GM21737 (cell line): Measurements from ENCODE around the gene SERPIND1.
"Not testable (repeated sequence)": the region's sequence is repeated elsewhere in the genome, so short reads cannot be mapped to it uniquely, and the experiment has no call there.

Experiments
- ATAC-seq: cut with Tn5 transposase; IDR thresholded peaks from one replicate; pipeline ENCODE4 v1.9.1; 2021; ENCODE audit warnings: mild to moderate bottlenecking, moderate library complexity; ENCODE audit not compliant: unreplicated experiment

SERPIND1 gene

DNA sequence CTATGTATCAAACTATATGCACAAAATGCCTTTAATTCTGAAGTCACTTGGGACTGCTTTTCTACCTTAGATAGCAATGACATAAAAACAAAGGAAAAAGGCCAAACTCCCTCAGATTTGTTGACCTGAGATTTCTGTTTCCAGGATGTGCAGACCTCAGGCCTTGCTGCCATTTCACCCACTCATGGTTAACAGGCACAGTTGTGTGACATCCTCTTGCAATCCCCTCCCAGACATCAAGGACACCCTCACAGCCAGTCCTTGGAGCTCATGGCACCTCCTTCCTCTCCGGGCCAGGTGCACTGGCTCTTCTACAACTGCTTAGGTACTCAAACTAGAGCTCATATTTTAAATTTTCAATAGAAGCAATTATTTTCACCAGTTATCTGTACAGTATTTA is 37.3 kb downstream of the SERPIND1 start:
- ATAC-seq: no peak

DNA sequence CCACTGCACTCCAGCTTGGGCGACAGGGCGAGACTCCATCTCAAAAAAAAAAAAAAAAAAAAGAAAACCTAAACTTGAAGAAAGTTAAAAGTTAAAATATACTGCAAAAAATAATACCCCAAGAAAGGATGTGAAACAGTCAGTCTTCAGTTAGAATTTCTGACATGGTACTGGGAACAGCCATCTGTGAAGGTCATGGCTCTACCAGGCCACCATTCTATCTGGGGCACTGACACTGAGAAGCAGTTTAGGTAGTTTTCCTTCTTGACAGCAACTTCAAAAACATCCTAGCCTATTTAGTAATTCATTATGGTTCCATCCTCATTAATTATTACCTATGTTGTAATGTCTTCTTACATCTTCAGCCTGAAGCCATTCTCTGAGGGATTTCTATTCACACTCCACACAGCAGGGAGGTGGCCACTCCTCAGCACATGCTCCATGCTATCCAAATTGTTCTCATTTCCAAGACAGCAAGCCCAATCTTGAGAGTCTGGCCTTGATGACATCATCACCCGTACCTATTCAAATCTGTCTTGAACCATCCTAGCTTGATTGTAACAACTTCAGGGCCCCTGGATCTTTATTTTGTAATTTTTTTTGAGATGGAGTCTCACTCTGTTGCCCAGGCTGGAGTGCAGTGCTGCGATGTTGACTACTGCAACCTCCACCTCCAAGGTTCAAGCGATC is 38.2 kb downstream of the SERPIND1 start:
- ATAC-seq: no peak

DNA sequence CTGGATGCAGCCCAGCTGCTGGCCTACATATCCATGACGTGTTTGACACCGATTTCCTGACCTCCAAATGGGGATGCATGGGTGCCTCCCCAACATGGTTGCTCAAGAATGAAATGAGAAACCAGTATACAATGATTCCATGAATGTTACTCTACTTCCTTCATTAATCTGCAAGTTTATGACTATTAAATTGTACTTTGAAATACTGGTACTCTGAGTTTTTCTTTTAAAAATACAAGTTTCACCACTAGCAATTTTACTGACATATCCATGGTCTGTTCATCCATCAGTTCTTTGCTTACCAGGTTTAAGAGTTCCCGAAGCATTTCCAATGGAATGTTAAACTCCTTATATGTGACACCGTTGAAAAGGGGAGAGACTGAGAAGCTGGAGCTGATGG is 39.1 kb downstream of the SERPIND1 start:
- ATAC-seq: no peak

DNA sequence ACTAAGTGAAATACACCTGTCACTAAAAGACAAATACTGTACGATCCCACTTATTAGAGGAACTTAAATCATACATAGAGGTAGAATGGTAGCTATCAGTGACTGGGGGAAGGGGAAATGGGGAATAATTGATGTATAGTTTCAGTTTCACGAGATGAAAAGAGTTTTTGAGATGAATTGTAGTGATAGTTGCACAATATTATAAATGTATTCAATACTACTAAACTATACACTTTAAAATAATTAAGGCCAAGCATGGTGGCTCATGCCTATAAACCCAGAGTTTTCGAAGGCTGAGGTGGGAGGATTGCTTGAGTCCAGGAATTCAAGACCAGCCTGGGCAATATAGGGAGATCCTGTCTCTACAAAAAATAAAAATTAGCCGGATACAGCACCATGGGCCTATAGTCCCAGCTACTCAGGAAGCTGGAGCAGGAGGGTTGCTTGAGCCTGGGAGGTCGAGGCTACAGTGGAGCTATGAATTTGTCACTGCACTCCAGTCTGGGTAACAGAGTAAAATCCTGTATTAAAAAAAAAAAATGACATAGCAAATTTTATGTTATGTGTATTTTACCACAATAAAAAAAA is 40.4 kb downstream of the SERPIND1 start:
- no peak for ATAC-seq

DNA sequence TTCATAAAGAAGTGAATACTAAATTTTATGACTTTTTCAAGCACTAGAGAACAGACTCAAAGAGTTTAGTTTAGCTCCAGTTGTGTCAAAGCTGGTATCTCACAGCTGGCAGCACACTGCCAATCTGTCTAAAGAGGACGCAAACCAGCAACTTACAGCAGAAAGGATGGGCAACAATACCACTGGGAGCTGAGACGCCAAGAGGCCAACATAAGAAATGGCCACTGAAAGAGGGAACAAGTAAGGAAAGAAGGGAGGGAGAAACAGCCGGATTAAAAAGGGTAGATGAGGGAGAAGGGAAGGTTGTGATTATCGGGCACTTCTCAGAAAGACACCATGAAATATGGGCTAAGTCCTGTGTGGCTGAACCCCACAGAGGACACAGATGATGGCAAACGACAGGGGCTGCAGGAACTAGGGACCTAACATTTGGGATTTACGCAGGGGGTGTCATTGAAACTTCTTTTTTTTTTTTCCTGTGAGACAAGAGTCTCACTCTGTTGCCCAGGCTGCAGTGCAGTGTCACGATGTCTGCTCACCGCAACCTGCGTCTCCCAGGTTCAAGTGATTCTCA is 41.7 kb downstream of the SERPIND1 start:
- ATAC-seq: no peak

DNA sequence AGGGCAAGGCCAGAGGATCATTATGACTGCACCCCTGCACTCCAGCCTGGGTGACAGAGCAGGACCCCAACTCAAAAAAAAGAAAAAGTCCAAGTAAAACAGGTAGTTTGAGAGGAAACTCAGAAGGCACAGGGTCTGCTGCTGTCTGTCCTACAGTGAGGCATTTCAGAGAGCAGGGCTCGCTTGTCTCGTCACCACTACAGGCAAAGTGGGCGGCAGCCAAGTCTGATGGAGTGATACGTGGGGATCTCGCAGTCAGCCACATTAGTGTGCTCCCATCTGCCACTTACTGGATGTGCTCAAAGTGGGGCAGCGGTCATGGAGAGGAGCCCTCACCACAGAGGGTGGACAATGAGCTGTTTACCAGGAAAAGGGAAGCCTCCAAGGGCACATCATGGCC is 42.6 kb downstream of the SERPIND1 start:
- no peak for ATAC-seq

DNA sequence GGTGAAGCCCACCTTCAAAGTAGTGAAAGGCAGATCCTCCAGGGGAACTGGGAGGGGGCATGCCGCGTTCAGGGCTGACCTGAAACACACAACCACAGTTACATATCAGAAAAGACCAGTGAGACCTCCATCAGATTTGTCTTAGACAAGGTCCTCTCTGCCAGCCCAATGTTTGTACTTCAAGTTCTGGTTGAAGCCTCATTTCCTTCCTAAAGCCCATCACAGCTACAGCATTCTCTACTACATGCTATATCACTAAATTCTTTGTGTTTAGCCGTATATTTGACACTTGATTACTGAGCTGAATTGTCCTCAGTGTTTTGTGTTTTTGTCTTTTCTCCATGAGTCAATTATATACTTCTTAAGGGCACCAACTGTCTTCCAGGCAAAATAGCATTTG is 44.6 kb downstream of the SERPIND1 start:
- ATAC-seq: no peak

DNA sequence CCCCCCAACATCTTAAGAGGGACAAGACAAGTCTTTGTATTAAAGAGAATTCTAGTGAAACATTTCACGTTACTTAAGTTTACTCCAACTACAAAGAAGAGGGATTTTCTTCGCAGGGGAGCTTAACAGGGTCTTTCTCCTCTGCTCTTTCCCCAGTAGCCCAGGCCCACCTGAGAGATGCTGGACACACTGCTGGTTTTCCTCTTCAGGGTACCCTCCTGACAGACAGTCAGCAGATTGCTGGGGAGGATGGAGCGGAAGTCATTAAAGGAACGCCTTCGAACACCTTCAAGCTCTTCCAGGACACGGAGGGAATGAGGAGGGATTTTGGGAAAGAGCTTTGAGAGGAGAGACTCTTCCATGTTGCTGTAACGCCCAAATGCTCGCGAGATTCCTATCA is 45.6 kb downstream of the SERPIND1 start:
- ATAC-seq: no peak

DNA sequence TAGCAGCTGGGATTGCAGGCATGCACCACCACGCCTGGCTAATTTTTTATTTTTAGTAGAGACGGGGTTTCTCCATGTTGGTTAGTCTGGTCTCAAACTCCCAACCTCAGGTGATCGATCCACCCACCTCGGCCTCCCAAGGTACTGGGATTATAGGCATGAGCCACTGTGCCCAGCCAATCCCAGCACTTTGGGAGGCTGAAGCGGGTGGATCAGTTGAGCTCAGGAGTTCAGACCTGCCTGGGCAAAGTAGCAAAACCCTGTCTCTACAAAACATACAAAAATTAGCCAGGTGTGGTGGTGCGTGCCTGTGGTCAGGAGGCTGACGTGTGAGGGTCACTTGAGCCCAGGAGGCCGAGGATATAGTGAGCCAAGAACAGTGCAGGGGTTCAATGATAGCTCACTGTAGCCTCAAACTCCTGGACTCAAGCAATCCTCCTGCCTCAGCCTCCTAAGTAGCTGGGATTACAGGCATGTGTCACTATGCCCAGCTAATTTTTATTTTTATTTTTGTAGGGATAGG is 47.9 kb downstream of the SERPIND1 start:
- ATAC-seq: not testable (repeated sequence)

DNA sequence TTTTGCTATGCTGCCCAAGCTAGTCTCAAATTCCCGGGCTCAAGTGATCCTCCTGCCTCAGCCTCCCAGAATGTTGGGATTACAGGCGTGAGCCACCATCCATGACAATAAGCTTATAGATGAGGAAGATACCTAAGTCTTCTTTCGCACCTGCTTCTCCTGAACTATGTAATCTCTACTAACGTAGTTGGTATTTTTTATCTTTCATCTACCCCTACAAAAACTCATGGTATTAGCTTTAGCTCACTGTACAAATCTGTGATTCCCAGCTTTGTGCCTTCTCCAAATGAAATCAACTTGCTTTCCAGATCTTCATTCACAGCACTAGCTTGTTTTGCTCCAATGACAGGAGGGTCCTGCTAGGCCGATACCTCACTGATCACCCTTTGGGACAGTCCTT is 48.3 kb downstream of the SERPIND1 start:
- ATAC-seq: no peak

DNA sequence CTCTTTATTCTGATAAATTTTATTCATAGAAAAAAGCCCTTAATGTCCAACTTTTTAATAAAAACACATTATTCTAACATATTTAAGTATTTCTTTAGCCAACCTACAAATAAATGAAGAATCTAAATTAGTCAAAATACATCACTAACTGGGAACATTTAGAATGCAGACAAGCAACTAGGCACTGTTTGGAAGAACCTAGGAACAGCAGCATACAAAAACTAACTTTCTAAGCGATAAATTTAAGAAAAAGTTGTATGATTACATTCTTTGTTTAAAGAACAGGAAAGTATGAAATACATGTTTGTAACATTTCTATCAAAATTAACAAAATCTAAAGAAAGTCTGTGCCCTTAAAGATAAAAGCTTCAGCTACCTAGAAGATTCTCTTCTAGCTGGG is 49.4 kb downstream of the SERPIND1 start:
- ATAC-seq: no peak

DNA sequence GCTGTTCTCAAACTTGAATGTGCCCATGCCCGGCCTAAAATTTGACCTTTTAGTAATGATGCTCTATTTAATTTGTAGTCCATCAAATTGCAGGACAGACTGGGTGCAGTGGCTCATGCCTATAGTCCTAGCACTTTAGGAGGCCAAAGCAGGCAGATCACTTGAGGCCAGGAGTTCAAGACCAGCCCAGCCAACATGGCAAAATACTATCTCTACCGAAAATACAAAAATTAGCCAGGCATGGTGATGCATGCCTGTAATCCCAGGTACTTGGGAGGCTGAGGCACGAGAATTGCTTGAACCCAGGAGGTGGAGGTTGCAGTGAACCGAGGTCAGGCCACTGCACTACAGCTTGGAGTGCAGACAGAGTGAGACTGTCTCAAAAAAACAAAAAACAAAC is 51.3 kb downstream of the SERPIND1 start:
- not testable (repeated sequence) for ATAC-seq

DNA sequence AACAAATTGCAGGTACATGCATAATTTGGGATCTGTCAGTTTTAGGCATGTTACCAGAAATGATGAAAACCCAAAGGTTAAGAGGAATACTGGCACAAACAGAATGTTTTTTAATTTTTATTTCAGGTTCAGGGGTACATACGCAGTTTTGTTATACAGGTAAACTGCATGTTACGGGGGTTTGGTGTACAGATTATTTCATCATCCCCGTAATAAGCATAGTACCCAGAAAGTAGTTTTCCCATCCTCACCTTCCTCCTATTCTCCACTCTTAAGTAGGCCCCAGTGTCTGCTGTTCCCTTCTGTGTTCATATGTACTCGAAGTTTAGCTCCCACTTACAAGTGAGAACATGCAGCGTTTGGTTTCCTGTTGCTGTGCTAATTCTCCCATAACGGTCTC is 51.7 kb downstream of the SERPIND1 start:
- ATAC-seq: no peak

DNA sequence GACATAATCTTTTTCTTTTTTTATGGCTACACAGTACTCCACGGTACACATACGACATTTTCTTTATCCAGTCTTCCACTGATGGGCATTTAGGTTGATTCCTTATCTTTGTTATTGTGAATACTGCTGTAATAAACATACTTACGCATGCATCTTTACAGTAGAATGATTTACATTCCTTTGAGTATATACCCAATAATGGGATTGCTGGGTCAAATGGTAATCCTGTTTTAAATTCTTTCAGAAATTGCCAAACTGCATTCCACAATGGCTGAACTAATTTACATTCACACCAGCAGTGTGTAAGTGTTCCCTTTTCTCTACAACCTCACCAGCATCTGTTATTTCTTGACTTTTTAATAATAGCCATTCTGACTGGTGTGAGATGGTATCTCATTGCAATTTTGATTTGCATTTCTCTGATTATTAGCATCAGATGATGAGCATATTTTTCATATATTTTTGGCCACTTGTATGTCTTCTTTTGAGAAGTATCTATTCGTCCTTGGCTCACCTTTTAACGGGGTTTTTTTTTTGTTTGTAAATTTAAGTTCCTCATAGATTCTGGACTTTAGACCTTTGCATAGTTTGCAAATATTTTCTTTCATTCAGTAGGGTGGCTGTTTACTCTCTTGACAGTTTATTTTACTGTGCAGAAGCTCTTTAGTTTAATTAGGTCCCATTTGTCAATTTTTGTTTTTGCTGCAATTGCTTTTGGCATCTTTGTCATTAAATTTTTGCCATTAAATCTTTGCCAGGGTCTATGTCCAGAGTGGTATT is 52.6 kb downstream of the SERPIND1 start:
- ATAC-seq: not testable (repeated sequence)

DNA sequence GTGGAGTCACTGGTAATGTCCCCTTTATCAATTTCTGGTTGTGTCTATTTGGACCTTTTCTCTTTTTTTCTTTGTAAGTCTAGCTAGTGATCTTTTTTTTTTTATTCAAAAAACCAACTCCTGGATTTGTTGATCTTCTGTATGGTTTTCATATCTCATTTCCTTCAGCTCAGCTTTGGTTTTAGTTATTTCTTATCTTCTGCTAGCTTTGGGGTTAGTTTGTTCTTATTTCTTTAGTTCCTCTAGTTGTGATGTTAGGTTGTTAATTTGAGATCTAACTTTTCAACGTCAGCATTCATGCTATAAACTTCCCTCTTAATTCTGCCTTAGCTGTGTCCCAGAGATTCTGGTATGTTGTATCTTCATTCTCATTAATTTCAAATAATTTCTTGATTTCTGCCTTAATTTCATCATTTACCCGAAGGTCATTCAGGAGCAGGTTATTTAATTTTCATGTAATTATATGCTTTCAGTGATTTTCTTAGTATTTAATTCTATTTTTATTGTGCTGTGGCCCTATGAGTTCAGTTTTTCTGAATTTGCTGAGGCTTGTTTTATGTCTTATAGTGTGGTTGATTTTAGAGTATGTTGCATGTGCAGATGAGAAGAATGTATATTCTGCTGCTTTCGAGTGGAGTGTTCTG is 55.7 kb downstream of the SERPIND1 start:
- no peak for ATAC-seq

DNA sequence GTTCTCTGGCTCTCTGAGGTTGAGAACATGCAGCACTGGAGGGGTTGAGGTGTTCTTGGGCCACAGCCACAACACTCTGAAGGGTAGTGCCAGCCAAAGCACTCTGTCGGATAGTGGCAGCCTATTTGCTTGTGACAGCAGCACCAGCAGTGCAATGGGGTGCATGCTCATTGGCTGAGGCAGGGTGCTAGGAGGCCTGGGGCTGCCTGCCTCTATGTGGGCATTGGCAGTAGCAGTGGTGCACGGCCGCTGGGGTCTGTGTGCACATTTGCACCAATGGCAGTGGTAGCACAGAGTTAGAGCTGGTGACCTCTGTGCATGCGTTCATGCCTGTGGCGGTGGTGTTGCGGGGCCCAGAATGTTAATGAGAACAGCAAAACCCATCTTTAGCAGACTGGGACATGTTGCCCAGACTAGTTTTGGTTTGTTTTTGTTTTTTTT is 59.3 kb downstream of the SERPIND1 start:
- ATAC-seq: no peak

DNA sequence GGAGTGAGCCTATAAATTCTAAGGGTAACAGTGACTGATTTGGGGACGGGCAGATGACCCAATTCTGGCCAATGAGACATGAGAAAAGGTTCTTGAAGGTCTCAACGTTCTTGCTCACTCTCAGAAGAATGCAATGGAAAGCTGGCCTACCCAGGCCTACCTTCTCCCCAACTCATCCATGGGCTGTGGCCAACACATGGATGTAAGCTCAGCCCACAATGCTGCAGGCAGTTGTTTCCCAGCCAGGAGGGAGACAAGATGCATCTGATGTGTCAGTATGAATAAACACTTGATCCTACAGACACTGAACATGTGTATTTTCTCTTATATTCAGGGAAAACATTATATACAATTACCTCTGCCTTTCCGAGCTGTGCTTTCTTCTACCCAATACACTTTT is 60.3 kb downstream of the SERPIND1 start:
- no peak for ATAC-seq

DNA sequence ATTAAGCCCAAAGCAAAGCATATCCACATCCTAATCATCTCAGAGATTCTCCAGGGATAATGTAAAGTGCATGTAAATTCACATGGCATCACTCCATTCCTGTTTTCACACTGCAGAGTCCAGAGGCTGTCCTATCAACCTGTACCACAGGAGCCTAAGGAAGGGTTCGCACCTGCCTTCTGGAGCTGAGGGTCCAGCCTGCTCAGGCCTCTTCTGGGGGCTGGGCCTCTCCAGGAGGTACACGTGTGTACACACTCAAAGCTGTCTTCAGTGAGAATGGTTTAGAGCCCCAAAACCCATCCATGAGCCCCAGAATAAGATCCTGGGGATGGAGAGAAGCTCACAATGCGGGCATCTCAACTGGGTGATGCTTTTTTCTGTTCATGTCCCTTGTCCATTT is 60.8 kb downstream of the SERPIND1 start:
- ATAC-seq: no peak
